ENCODE results near the gene CNTN5. TPM values are rescaled to one million over a fixed set of nuclear protein-coding genes. Genes with fewer than 3 reads are reported as not detected.
"Not testable (repeated sequence)": the region's sequence is repeated elsewhere in the genome, so short reads cannot be mapped to it uniquely, and the experiment has no call there.

CNTN5 gene
- total RNA-seq, 1 experiment from 2014 or later, result not detected

DNA sequence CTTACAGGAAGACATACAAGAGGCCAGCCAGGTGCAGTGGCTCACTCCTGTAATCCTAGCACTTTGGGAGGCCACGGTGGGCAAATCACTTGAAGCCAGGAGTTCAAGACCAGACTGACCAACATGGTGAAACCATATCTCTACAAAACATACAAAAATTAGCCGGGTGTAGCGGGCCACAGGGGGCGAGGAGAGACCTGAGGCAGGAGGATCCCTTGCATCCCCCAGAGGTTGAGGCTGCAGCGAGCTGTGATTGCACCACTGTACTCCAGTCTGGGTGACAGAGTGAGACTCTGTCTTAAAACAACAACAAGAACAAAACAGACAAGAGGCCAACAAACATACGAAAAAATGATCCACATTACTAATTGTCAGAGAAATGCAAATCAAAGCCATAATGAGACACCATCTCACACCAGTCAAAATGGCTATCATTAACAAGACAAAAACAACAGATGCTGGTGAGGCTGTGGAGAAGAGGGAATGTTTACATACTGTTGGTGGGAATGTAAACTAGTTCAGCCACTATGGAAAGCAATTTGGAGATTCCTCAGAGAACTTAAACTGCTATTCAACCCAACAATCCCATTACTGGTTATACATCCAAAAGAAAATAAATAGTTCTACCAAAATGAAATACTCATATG is 1167.5 kb downstream of the CNTN5 start:
- no peak for DNase-seq (ENCODE audit: low spot score)

- no peak for DNase-seq (ENCODE audit: low spot score)
Measured at GRCh38 chr11:100190395-100190794, 1169.6 kb downstream of the CNTN5 start.

GRCh38 chr11:100192181-100192580 is 1171.4 kb downstream of the CNTN5 start:
- DNase-seq (ENCODE audit: low spot score), result no peak

DNA sequence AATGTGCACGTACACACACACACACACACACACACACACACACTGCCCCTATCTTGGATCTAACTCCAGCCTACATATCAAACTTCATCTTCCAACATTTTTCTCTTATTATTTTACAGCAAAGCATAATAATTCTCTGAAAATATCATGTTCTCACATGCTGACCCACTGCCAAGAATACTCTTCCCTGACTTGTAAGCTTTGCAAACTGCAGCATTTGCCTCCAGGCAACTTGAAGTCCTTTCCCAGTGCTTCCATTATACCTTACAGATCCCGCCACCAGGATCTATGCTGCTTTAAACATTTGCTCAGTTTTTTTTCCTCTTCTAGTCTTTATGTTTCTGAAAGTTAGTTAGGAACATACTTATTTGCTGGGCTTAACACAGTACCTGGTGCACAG is 1183.0 kb downstream of the CNTN5 start:
- DNase-seq (ENCODE audit: low spot score), result no peak

GRCh38 chr11:100205926-100206325 is 1185.2 kb downstream of the CNTN5 start:
- DNase-seq (ENCODE audit: low spot score), result no peak

GRCh38 chr11:100208207-100208606 is 1187.5 kb downstream of the CNTN5 start:
- no peak for DNase-seq (ENCODE audit: low spot score)

- no peak for DNase-seq (ENCODE audit: low spot score)
Measured at GRCh38 chr11:100214791-100215190, 1194.0 kb downstream of the CNTN5 start.

- no peak for DNase-seq (ENCODE audit: low spot score)
Measured at GRCh38 chr11:100220801-100221200, 1200.1 kb downstream of the CNTN5 start.

DNA sequence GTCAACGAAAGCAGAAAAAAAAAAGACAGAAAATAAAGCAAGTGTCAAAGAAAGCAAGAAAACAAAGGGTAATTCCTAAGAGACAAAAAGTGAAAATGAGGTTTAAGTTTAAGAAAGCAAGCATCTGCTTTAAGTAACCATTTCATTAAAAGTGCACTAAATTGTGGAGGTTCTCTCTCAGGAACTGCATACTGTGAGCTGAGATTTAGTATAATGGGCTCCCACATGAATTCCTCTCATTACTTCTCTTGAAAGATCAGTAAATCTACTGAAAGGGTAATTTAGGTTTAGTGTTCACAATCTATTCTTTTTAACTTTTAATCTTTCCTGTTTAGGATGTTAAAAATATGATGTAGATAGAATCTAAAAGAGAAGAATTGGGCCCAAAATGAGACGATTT is 1201.0 kb downstream of the CNTN5 start:
- DNase-seq (ENCODE audit: low spot score), result no peak

GRCh38 chr11:100224541-100225034 is 1203.8 kb downstream of the CNTN5 start:
- no peak for DNase-seq (ENCODE audit: low spot score)

DNA sequence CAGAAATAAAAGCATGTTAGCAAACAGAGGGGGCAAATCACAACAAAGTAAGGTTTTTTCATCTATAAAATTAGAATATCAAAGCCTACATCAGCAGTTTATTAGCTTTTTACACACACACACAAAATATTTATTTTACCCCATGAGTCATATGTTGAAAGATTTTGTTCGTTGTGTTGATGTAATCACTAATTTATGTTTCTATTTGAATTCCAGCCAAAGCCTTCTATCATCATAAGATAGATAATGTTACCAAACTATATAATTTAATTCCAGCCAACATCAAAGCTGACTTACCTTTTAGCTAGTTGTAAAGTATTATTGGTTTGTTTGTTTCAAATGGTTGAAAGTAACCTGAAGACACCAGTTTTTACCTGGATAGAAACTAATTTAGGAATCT is 1208.3 kb downstream of the CNTN5 start:
- DNase-seq (ENCODE audit: low spot score), result no peak

GRCh38 chr11:100232006-100232405 is 1211.3 kb downstream of the CNTN5 start:
- DNase-seq (ENCODE audit: low spot score), result no peak

- DNase-seq (ENCODE audit: low spot score), result no peak
Measured at GRCh38 chr11:100235085-100235484, 1214.3 kb downstream of the CNTN5 start.

GRCh38 chr11:100240025-100240539 is 1219.3 kb downstream of the CNTN5 start:
- no peak for DNase-seq (ENCODE audit: low spot score)

DNA sequence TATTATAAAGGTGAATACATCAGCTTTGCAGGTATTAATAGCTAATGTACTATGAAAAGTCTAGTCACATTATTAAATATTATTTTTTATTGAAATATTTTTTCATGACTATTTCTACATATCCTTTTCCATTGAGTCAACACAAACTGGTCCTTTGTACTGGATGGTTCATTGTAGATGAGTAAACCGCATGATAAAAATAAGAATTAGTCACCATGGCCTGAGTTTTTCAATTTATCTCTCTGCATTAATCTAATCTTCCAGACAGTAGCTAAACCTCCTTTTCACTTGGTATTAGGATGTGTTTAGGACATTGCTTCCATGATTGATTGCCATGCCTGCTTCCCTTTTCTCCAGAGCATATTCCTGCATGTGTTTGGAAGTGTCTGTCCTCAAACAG is 1227.0 kb downstream of the CNTN5 start:
- no peak for DNase-seq (ENCODE audit: low spot score)

DNA sequence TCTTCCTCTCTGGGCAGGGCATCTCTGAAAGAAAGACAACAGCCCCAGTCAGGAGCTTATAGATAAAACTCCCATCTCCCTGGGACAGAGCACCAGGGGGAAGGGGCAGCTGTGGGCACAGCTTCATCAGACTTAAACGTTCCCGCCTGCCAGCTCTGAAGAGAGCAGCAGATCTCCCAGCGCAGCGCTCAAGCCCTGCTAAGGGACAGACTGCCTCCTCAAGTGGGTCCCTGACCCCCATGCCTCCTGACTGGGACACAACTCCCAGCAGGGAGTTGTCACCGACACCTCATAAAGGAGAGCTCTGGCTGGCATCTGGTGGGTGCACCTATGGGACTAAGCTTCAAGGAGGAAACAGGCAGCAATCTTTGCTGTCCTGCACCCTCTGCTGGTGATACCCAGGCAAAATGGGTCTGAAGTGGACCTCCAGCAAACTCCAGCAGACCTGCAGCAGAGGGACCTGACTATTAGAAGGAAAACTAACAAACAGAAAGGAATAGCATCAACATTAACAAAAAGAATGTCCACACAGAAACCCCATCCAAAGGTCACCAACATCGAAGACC is 1236.6 kb downstream of the CNTN5 start:
- not testable (repeated sequence) for DNase-seq (ENCODE audit: low spot score)

DNA sequence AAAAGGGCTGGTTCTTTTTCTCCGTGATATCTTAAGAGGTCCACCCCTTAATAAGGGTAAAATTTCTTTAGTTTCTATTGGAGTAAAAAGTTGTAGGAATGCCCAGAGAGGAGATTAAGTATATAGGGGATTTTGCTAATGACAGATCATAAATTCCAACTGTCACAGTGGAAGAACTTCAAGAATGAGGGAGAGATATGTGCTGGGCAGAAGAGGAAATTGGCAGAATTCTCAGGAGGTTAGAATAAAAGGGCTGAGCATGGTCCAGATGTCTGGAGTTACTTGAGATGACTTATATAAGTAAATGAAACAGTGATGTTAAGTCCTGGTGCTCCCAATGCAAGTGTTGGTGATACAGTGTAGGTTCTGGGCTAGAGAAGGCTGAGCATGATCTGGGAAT is 1248.8 kb downstream of the CNTN5 start:
- DNase-seq (ENCODE audit: low spot score), result no peak

- no peak for DNase-seq (ENCODE audit: low spot score)
Measured at GRCh38 chr11:100273066-100273815, 1252.5 kb downstream of the CNTN5 start.

DNA sequence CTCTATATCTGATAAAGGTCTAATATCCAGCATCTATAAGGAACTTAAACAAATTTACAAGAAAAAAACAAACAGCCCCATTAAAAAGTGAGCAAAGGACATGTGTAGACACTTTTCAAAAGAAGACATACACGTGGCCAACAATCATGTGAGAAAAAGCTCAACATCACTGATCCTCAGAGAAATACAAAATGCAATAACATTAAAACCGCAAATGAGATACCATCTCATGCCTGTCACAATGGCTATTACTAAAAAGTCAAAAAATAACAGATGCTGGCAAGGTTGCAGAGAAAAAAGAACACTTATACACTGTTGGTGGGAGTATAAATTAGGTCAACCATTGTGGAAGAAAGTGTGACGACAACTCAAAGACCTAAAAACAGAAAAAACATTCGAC is 1253.7 kb downstream of the CNTN5 start:
- not testable (repeated sequence) for DNase-seq (ENCODE audit: low spot score)

DNA sequence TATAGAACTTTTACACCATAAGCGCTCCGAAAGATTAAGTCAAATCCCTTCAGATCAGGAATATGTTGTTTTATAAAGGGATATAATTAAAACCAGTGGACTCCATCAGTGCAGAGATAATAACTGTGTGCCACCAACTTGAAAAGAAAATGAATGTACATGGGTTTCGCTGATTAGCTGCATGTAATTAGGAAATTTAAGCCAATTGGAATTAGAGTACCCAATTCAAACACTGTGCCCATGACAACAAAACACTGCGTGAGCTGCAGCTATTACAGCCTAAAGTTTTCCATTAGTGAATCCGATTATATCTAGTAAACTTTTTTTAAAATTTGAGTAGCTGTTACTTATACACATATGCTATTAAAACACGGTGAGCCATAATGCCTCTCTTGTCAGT is 1274.0 kb downstream of the CNTN5 start:
- DNase-seq (ENCODE audit: low spot score), result no peak

- DNase-seq (ENCODE audit: low spot score), result no peak
Measured at GRCh38 chr11:100296051-100296679, 1275.4 kb downstream of the CNTN5 start.

DNA sequence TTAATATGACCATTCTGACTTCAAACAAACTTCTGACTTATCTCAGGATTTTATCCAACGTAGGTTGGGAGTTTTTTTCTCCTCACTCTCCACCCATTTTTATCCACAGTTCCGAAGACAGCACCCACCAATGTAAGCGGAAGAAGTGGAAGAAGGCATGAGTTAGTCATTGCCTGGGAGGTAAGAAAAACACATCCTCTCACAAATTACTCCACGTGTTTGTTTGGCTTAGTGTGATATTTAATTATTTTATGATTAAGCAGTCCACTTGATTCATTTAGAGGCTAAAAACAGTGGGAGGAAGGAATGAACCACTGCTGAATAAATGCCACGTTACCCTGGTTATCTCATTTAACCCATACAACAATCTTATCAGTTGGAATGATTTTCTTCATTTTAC is 1276.8 kb downstream of the CNTN5 start:
- DNase-seq (ENCODE audit: low spot score), result no peak
